ENCODE data around the gene FBXW8.

The FBXW8 gene

DNA sequence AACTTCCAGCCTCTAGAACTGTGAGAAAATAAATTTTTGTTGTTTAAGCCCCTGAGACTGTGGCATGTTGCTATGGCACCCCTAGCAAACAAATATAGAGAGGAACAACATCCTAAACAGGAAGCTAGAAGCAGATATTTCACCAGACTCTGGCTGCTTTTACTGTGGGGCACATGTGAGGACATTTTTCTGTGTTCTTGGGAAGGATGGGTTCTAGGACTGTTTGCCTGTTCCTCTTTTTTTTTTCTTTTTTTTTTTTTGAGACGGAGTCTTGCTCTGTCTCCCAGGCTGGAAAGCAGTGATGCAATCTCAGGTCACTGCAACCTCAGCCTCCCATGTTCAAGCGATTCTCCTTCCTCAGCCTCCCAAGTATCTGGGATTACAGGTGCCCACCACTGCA, 25.3 kb upstream of the FBXW8 start:
- DNase-seq (ENCODE audit: low spot score): no peak

DNA sequence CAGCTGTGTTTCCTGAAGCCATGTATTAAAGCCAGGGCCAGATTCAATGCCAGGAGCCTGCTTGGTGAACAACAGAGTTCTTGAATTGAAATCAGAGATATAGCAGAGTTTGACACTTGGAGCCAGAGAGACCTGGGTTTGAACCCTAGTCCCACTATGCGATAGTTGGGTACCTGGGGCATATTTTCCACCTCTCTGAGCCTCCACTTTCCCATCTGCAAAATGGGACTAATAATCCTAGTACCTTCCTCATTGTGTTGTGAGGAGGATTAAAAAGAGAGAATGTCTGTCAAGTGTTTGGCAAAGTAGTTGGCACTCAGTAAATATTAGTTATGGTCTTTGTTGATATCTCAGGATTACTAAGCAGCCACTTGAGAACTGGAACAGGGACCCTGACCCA, 23.5 kb upstream of the FBXW8 start:
- no peak for DNase-seq (ENCODE audit: low spot score)

GRCh38 chr12:116887897-116888296, 22.9 kb upstream of the FBXW8 start:
- DNase-seq (ENCODE audit: low spot score): no peak

- no peak for DNase-seq (ENCODE audit: low spot score)
Observed at GRCh38 chr12:116890330-116890729, 20.4 kb upstream of the FBXW8 start.

DNA sequence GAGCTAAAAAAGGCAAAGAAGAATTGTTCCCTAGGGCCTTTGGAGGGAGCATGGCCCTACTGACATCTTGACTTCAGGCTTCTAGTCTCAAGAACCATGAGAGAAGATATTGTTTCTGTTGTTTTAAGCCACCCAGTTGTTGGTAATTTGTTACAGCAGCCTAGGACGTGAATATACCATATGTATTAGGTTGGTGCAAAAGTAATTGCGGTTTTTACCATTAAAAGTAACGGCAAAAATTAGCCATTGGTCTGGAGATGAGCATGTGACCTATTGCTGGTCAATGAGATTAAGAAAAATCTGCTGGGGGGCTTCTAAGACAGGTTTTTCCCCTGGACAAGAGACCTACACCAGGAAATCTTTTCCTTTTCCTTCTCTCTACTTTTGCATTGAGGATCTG, 19.7 kb upstream of the FBXW8 start:
- no peak for DNase-seq (ENCODE audit: low spot score)

DNA sequence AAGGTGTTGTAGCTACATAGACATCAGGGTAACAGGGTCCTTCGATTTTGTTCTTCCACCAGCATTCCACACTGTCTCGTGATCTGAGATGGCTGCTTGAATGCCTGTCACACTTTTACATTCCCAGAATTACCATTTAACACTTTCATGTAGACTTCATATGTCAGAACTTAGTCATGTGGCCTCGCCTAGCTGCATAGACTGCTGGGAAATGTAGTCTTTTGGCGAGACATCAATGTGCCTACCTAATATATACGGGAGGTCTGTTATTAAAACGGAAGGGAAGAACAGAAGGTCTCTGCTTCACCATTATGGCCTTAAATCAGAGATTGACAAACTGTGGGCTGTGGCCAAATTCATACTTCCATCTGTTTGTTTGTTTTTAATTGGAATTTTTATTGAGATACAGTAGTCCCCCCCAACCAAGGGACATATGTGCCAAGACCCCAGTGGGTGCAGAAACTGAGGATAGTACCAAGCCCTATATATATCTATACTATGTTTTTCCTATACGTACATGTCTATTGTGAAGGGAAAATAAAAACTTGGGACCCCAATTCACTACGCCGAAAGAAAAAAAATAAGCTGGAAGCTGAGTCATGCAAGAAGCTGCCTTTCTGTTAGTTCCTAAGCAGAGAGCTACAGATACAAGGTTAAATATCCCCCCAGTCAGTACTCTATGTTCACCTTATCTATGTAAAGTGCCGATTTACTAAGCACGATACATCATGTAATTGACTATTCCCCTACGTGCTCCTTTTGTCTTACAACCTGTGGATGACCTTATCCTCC, 18.2 kb upstream of the FBXW8 start:
- DNase-seq (ENCODE audit: low spot score): no peak

DNA sequence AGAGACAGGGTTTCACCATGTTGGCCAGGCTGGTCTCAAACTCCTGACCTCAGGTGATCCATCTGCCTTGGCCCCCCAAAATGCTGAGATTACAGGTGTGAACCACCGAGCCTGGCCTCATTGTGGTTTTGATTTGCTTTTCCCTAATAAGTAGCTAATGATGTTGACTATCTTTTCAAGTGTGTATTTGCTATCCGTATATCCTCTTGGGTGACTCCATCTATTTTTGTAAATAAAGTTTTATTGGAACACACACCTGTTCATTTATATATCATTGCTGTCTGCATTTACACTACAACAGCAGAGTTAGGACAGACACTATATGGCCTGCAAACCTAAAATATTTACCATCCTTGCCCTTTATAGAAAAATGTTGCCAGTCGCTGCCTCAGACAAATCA, 15.8 kb upstream of the FBXW8 start:
- no peak for DNase-seq (ENCODE audit: low spot score)

DNA sequence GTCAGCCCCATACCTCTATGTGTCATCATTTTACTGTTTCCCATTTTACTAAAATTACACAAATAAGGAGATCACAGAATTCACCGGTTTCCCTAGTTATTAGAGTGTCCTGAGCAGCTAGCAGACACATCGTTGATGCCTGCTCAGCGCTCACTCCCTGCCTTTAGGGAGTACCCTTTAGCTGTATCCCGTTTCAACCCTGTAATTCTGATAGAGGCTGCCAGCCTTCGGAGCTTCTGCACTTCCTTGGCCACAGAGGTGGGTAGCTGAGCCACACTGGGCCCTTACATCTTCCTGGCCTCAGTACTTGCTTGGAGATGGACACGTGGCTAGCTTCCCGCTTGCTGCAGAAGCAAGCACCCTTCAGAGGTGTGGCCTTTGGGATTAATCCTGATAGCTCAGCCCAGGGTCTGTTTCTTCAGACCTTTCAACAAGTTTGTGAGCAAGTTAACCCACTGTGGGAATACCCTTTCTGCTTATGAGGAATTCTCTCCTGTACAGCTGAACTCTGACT, 14.3 kb upstream of the FBXW8 start:
- DNase-seq (ENCODE audit: low spot score): no peak

DNA sequence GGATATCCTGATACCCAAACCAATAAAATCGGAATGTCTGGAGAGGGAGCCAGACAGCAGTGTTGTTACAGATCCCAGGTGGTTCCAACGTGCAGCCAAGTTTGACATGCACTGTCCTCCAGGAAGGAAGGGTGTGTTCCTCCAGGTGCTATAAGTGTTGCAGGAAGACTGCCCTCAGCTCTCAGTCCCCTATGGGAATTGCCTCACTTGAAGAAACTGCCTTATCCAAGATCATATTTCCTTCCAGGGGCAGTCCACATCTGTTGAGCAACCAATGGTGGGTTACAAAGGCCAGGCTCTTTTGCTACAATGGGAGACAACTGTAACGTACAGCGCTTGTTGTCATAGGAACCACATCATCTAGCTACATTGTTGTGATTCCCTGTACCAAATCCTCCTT, 13.3 kb upstream of the FBXW8 start:
- no peak for DNase-seq (ENCODE audit: low spot score)

DNA sequence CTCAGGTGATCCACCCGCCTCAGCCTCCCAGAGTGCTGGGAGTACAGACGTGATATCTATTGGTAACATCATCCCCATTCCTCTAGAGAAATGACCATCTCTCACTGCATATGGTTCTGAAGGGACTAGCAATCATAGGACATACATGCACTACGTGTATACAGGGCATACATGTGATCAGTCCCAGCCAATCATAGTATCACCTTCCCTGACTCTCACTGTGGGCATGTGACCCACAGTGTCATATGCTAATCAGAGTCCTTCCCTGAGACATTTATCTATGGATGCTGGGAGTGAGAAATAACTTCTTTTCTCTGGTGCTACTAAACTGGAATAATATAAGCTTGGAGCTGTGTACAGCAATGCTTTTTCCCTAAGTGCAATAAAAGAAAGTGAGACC, 12.1 kb upstream of the FBXW8 start:
- DNase-seq (ENCODE audit: low spot score): no peak

GRCh38 chr12:116901612-116902011, 9.1 kb upstream of the FBXW8 start:
- DNase-seq (ENCODE audit: low spot score): no peak

GRCh38 chr12:116903818-116904217, 6.9 kb upstream of the FBXW8 start:
- no peak for DNase-seq (ENCODE audit: low spot score)

DNA sequence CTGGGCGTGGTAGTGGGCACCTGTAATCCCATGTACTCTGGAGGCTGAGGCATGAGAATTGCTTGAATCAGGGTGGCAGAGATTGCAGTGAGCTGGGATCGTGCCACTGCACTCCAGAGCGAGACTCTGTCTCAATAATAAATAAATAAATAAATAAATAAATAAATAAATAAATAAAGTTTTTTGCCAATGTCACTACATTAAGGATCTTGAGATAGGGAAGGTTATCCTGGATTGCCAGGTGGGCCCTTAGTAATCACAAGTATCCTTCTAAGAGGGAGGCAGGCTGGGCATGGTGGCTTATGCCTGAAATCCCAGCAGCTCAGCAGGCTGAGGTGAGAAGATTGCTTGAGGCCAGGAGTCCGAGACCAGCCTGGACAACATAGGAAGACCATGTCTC, 4.5 kb upstream of the FBXW8 start:
- DNase-seq (ENCODE audit: low spot score): no peak

DNA sequence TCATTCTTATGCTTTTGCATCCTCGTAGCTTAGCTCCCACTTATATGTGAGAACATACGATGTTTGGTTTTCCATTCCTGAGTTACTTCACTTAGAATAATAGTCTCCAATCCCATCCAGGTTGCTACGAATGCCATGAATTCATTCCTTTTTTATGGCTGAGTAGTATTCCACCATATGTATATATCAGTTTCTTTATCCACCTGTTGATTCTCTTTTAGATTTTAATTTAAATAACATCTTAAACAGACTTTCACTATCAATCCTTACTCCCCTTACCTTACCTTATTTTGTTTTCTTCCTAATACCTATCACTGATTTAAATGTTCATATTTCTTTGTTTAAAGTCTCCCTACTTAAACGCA, 488 bp upstream of the FBXW8 start:
- DNase-seq (ENCODE audit: low spot score): no peak

GRCh38 chr12:116915326-116915725, 4.6 kb downstream of the FBXW8 start:
- DNase-seq (ENCODE audit: low spot score): no peak

DNA sequence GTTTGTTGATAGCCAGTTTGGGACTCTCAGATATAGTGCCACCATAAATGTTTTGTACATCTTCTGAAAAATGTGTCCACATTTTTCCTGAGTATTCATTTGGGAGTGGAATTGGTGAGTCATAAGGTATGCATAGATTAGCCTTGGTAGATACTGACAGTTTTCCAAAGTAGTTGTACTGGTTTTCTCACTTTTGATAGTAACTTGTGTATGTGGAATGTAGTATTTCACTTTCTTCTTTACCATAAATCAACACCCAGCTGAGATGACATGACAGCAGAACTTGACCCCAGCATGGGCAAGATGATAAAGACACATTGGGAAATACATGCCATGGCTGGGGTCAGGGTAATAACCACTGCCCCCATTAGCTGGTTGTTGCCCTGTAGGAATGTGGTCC, 5.4 kb downstream of the FBXW8 start:
- peak; percentile 69 for DNase-seq (ENCODE audit: low spot score)

GRCh38 chr12:116916714-116917114, 6.0 kb downstream of the FBXW8 start:
- DNase-seq (ENCODE audit: low spot score): peak; percentile 83

- DNase-seq (ENCODE audit: low spot score): no peak
Observed at GRCh38 chr12:116918464-116918863, 7.7 kb downstream of the FBXW8 start.

GRCh38 chr12:116919247-116919661, 8.5 kb downstream of the FBXW8 start:
- no peak for DNase-seq (ENCODE audit: low spot score)

DNA sequence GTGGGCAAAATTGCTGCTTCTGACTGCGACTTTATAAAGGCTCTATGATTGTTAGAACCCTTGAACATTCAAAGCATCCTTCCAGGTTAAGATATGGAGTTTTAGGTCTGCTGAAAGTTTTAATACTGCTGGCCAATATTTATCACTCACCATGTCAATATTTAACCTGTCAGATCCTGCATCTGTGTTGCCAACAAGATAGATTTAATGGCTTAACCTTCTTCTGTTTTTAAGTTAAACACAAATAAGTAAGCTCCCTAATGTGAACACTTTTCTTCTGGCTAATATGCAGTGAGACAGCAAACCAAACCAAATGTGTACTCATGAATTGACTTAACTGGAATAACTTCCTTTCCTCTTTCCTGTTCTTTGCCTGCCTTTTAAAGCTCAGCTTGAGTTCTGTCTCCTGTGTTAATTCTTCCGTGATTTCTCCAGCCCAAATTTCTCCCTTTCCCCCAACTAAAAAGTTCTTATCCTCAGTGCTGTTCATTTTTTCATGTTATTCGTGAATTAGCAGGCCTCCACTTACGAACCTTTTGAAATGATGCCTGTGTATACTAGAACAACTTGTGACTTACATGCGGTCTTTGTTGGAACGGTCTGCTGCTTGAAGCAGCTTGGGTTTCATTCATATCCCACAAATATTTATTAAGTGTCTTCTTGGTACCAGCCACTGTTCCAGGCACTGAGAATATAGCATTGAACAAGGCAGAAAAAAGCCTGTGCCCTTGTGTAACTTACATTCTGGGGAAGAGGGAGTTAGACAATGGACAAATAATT, 9.1 kb downstream of the FBXW8 start:
- DNase-seq (ENCODE audit: low spot score): no peak

DNA sequence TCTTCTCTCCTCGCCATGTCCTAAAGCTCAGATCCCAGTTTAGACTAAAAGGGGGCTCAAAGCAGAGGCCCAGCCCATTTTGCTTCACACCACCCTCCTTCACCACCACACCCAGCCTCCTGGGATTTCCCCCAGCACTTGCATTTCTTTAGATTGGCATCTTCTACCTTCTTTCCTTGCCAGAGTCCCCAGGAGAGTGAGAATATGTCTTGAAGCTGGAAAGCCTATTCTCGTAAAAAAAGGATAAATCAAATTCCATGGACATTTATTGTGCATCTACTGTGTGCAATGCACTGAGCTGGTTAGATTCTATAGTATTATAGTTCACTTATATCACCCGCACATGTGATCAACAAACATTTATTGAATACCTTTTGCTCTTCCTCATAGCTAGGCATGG, 10.2 kb downstream of the FBXW8 start:
- DNase-seq (ENCODE audit: low spot score): no peak

DNA sequence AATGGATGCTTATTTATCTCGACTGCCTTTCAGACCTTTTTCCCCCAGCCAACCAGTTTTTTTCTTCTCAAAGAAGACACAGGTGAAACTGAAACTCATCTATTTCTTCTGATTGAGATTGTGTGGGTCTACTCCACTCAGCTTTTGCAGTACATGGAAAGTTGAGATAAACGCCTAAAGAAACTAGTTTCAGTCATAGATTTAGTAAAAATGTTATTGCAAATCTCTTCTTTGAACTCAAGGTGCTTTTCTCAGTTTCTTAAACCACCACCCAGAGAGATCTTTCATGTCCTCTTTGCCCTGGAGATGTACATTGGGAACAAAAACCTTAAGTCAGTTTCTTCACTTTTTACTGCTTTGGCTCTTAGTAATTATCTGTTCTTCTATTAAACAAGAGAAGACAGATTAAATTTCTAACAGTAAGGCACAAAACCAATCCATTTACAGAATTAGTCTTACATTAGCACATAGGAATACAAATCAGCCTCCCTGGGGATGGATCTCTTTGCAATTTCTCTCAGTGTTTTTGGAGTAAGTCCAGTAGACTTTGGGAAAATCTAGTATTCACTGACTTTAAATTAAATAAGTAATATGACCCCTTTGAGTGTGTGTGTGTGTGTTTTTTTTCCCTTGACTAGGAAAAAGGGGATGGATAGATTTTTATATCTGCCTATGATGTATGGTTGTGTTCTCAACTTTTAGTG, 11.6 kb downstream of the FBXW8 start:
- DNase-seq (ENCODE audit: low spot score): no peak

Measured in LoVo (cell line).